ENCODE measurements around the gene RBMS1. TPM values are rescaled to one million over a fixed set of nuclear protein-coding genes. Genes with fewer than 3 reads are reported as not detected.

Gene RBMS1
- 66.7 and 116 TPM in 2 replicates for total RNA-seq

GRCh38 chr2:160493227-160494028 lies at the start of gene RBMS1:
TSS of gene RBMS1 (minus strand) at chr2:160493807. CDS start at chr2:160493363, 444 bp downstream.
- DNase-seq (ENCODE audit: low read depth) = peak; percentile 42

- DNase-seq (ENCODE audit: low read depth) = no peak
Observed at GRCh38 chr2:160541745-160542144, 48.1 kb upstream of the RBMS1 start.

GRCh38 chr2:160538559-160539355 lies 45.1 kb upstream of the RBMS1 start:
- DNase-seq (ENCODE audit: low read depth) = no peak

GRCh38 chr2:160538115-160538514 lies 44.5 kb upstream of the RBMS1 start:
- no peak for DNase-seq (ENCODE audit: low read depth)

GRCh38 chr2:160534996-160535395 lies 41.4 kb upstream of the RBMS1 start:
- DNase-seq (ENCODE audit: low read depth) = no peak

- DNase-seq (ENCODE audit: low read depth) = no peak
Observed at GRCh38 chr2:160534249-160534648, 40.6 kb upstream of the RBMS1 start.

- DNase-seq (ENCODE audit: low read depth) = peak; percentile 7
Observed at GRCh38 chr2:160533482-160533881, 39.9 kb upstream of the RBMS1 start.

GRCh38 chr2:160532388-160532787 lies 38.8 kb upstream of the RBMS1 start:
- DNase-seq (ENCODE audit: low read depth) = no peak

GRCh38 chr2:160522951-160523710 lies 29.5 kb upstream of the RBMS1 start:
- DNase-seq (ENCODE audit: low read depth) = peak; percentile 38

GRCh38 chr2:160517731-160518130 lies 24.1 kb upstream of the RBMS1 start:
- no peak for DNase-seq (ENCODE audit: low read depth)

GRCh38 chr2:160516547-160517365 lies 23.1 kb upstream of the RBMS1 start:
- no peak for DNase-seq (ENCODE audit: low read depth)

- no peak for DNase-seq (ENCODE audit: low read depth)
Observed at GRCh38 chr2:160515120-160515519, 21.5 kb upstream of the RBMS1 start.

GRCh38 chr2:160513120-160513519 lies 19.5 kb upstream of the RBMS1 start:
- no peak for DNase-seq (ENCODE audit: low read depth)

GRCh38 chr2:160512491-160512890 lies 18.9 kb upstream of the RBMS1 start:
- DNase-seq (ENCODE audit: low read depth) = no peak

- DNase-seq (ENCODE audit: low read depth) = no peak
Observed at GRCh38 chr2:160510617-160511016, 17.0 kb upstream of the RBMS1 start.

- no peak for DNase-seq (ENCODE audit: low read depth)
Observed at GRCh38 chr2:160509016-160509415, 15.4 kb upstream of the RBMS1 start.

- DNase-seq (ENCODE audit: low read depth) = no peak
Observed at GRCh38 chr2:160507464-160507863, 13.9 kb upstream of the RBMS1 start.

GRCh38 chr2:160507046-160507407 lies 13.4 kb upstream of the RBMS1 start:
- DNase-seq (ENCODE audit: low read depth) = no peak

- no peak for DNase-seq (ENCODE audit: low read depth)
Observed at GRCh38 chr2:160506371-160507045, 12.9 kb upstream of the RBMS1 start.

GRCh38 chr2:160505256-160505655 lies 11.6 kb upstream of the RBMS1 start:
- no peak for DNase-seq (ENCODE audit: low read depth)

- no peak for DNase-seq (ENCODE audit: low read depth)
Observed at GRCh38 chr2:160502478-160502877, 8.9 kb upstream of the RBMS1 start.

Measured in renal cortical epithelial cell (primary cell).